ENCODE data around the gene PHF20. TPM values are rescaled to one million over a fixed set of nuclear protein-coding genes. Genes with fewer than 3 reads are reported as not detected.

Gene PHF20
- total RNA-seq, 4 donors from 2014 or later = 30.5 to 53.3 (median 33.4) TPM

DNA sequence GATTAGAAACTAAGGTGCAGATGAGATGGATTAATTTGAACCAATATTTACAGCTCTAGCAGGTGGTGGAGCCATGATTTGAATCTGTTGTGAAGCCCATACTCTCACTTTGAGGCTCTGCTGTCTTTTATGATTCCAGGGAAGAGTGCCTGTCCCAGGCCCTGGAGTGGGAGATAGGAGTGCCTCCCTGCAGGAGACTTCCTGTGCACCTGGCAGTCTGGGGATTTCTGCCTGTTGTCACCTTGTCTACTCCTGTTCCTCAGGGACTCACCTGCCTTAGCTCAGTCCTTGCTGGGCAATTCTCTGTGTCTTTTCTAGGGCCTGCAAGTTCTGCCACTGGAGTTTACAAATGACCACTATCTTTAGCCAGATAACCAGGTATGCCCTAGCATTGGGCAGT, 136.2 kb downstream of the PHF20 start:
- TF ChIP-seq, protein P1, sequence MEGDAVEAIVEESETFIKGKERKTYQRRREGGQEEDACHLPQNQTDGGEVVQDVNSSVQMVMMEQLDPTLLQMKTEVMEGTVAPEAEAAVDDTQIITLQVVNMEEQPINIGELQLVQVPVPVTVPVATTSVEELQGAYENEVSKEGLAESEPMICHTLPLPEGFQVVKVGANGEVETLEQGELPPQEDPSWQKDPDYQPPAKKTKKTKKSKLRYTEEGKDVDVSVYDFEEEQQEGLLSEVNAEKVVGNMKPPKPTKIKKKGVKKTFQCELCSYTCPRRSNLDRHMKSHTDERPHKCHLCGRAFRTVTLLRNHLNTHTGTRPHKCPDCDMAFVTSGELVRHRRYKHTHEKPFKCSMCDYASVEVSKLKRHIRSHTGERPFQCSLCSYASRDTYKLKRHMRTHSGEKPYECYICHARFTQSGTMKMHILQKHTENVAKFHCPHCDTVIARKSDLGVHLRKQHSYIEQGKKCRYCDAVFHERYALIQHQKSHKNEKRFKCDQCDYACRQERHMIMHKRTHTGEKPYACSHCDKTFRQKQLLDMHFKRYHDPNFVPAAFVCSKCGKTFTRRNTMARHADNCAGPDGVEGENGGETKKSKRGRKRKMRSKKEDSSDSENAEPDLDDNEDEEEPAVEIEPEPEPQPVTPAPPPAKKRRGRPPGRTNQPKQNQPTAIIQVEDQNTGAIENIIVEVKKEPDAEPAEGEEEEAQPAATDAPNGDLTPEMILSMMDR (IDR thresholded peaks at IDR 0.05) = no peak
- TF ChIP-seq POLR2A (IDR thresholded peaks at IDR 0.05) = no peak
- intact Hi-C loops (cut with DNase I; ENCODE audit: low total_unique reads) = no loop called here
- no peak overlapping the region for H3K4me3 ChIP-seq (ENCODE audit: low read depth, poor library complexity, severe bottlenecking)
- DNase-seq (ENCODE audit: low spot score in 2 of 2) = peak in 1 of 2 donors; percentile 25

DNA sequence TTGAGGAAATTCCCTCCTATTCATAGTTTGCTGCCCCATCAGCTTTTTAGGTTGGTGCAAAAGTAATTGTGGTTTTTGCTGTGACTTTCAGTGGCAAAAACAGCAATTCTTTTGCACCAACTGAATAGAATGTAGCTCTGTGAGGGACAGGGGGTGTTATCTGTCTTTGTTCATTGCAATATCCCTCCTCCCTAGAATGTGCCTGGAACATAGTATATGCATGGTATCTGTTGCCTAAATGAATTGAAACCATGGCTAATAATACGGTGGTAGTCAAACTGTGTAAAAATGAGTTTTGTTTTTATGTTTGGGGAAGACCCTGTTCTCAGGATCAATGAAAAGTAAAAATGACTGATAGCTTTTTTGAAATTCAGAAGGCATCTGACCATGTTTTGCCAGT, 137.4 kb downstream of the PHF20 start:
- WGBS, 2 donors = 91% methylated on average over 1 of the region's 1 CpG
- TF ChIP-seq, protein P1 (IDR thresholded peaks at IDR 0.05) = no peak
- no peak for TF ChIP-seq POLR2A (IDR thresholded peaks at IDR 0.05)
- intact Hi-C loops (cut with DNase I; ENCODE audit: low total_unique reads) = no loop called here
- DNase-seq (ENCODE audit: low spot score in 2 of 2) = no peak
- no peak overlapping the region for H3K4me3 ChIP-seq (ENCODE audit: low read depth, poor library complexity, severe bottlenecking)

DNA sequence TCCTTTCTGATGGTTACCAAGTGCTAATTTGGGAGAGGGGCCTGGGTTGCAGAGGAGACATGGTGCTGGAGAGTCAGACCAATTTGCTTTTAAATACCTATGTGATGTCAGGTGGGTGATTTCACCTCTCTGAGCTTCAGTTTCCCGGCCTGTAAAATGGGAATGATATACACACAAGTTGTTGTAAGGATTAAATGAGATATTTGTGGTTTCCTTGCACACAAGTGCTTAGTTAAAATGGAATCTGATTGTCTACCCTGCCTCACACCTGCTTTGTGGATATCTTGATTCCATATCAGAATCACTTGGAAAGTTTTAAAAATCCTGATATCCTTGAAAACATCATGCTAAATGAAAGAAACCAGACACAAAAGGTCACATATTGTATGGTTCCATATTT, 138.0 kb downstream of the PHF20 start:
- TF ChIP-seq, protein P1 (IDR thresholded peaks at IDR 0.05) = no peak
- no peak for TF ChIP-seq POLR2A (IDR thresholded peaks at IDR 0.05)
- intact Hi-C loops (cut with DNase I; ENCODE audit: low total_unique reads) = no loop called here
- peak in 1 of 2 donors; percentile 37 for DNase-seq (ENCODE audit: low spot score in 2 of 2)
- no peak overlapping the region for H3K4me3 ChIP-seq (ENCODE audit: low read depth, poor library complexity, severe bottlenecking)
- 96 to 100% methylated on average over 1 of the region's 1 CpG for WGBS, 2 donors

DNA sequence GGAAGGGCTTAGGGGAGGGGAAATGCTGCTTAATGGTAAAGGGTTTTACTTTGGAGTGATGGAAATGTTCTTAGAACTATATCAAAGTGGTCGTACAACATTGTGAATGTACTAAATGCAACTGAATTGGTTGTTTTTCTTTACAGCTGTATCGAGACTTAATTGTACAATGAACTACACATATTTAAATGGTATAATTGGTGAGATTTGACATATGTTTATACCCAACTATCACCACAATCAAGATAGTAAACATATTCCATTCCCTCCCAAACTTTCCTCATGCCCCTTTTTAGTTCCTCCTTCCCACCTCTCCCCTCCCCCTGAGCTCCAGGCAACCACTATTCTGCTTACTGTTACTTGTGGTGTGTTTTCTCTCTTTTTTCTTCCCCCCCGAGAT, 138.4 kb downstream of the PHF20 start:
- DNase-seq (ENCODE audit: low spot score in 2 of 2) = no peak
- H3K4me3 ChIP-seq (ENCODE audit: low read depth, poor library complexity, severe bottlenecking) = no peak overlapping the region
- no peak for TF ChIP-seq POLR2A (IDR thresholded peaks at IDR 0.05)
- TF ChIP-seq, protein P1 (IDR thresholded peaks at IDR 0.05) = no peak
- intact Hi-C loops (cut with DNase I; ENCODE audit: low total_unique reads) = no loop called here
- WGBS, 2 donors = 95 to 97% methylated on average over 3 of the region's 3 CpGs

DNA sequence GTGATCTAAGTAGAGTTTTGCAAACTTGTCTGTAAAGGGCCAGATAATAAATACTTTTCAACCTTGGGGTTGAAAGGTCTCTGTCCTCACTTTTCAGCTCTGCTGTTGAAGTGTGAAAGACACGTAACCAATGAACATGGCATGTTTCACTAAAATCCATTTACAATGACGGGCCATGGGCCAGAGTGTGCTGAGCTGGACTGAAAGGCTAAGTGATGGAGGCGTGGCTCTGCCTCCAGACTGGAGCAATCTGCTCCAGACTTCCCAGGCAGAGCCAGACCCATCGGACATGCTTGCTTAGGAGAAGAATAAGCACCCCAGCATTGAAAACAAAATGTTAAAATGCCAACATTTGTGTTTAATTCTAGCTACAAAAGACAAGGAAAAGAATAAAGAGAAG, 141.1 kb downstream of the PHF20 start:
- no peak overlapping the region for H3K4me3 ChIP-seq (ENCODE audit: low read depth, poor library complexity, severe bottlenecking)
- 76 to 78% methylated on average over 4 of the region's 4 CpGs for WGBS, 2 donors

DNA sequence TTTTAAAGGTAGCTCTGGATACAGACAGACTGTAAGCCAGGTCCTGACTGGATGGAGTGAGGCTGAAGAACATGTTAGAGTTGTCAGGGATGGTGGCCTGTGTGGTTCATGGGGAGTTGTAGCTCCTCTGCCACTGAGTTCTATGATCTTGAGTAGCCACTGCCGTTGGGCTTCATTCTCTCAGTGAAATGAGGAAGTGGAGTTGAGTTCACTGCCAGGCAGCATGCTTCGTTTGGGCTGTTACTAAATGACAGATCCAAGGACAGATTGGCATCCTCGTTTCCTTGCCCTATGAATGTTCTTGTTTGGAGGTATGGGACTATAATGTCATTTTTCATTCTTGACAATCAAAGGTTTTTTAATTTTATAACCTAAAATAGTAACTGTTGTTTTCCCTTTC, 145.3 kb downstream of the PHF20 start:
- intact Hi-C loops (cut with DNase I; ENCODE audit: low total_unique reads) = no loop called here
- TF ChIP-seq, protein P1 (IDR thresholded peaks at IDR 0.05) = no peak
- TF ChIP-seq POLR2A (IDR thresholded peaks at IDR 0.05) = no peak
- DNase-seq (ENCODE audit: low spot score in 2 of 2) = no peak
- no peak overlapping the region for H3K4me3 ChIP-seq (ENCODE audit: low read depth, poor library complexity, severe bottlenecking)
- 60 to 72% methylated on average over 3 of the region's 3 CpGs for WGBS, 2 donors

More for the DNA sequence above, 141.1 kb downstream of the PHF20 start:
- peak in 1 of 2 donors; percentile 54 for DNase-seq (ENCODE audit: low spot score in 2 of 2)
- no peak for TF ChIP-seq POLR2A (IDR thresholded peaks at IDR 0.05)
- TF ChIP-seq, protein P1 (IDR thresholded peaks at IDR 0.05) = no peak
- intact Hi-C loops (cut with DNase I; ENCODE audit: low total_unique reads) = no loop called here

Data from lower leg skin (tissue), 4 donors.